HG03521 (cell line): Measurements from ENCODE around the gene CDH11.

Source experiments
- ATAC-seq: cut with Tn5 transposase; IDR thresholded peaks from one replicate; pipeline ENCODE4 v1.9.1; 2021; ENCODE audit warnings: mild to moderate bottlenecking, moderate library complexity; ENCODE audit not compliant: unreplicated experiment

The CDH11 gene, protein sequence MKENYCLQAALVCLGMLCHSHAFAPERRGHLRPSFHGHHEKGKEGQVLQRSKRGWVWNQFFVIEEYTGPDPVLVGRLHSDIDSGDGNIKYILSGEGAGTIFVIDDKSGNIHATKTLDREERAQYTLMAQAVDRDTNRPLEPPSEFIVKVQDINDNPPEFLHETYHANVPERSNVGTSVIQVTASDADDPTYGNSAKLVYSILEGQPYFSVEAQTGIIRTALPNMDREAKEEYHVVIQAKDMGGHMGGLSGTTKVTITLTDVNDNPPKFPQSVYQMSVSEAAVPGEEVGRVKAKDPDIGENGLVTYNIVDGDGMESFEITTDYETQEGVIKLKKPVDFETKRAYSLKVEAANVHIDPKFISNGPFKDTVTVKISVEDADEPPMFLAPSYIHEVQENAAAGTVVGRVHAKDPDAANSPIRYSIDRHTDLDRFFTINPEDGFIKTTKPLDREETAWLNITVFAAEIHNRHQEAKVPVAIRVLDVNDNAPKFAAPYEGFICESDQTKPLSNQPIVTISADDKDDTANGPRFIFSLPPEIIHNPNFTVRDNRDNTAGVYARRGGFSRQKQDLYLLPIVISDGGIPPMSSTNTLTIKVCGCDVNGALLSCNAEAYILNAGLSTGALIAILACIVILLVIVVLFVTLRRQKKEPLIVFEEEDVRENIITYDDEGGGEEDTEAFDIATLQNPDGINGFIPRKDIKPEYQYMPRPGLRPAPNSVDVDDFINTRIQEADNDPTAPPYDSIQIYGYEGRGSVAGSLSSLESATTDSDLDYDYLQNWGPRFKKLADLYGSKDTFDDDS

DNA sequence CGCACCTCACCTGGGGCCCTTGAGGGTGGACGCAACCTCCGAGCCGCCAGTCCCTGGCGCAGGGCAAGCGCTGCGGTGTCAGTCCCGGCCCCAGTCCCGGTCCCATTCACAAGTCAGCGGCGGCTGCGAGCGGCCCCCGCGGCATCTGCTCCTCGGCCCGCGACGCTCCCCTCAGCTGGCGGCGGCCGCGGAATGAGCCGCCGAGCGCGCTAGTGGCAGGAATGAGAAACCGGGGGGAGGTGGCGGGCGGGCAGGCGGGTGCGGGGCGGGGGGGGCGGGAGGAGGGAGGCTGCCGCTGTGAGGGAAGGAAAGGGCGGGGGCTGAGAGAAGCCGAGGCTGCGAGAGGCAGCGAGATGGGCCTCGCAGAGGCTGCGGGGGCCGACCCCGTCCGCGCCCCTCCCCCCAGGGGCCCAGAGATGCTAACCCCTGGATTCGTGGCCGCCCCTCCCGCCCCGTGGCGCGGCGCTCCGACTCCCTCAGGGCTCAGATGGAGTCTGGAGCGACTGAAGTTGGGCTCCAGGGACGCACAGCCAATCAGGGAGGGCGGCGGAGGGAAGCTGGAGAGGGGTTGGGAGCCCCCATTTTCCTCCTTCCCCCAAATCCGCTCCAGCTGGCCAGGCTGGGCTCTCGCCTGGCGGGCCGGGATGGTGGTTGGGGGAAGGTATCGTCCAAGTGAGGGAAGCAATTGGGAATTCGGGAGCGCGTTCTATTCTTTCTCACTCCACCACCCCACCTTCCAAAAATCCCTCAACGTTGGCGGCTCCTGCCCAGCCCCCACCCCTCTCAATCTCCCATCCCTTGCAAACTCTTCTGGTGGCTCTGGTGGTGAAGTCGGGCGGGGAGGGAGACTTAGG, at the start of gene CDH11:
TSS of gene CDH11 (minus strand) at position 194 of the 854 bp plus-strand sequence. CDS start 117,194 bp downstream, outside the sequence.
- ATAC-seq = no peak

DNA sequence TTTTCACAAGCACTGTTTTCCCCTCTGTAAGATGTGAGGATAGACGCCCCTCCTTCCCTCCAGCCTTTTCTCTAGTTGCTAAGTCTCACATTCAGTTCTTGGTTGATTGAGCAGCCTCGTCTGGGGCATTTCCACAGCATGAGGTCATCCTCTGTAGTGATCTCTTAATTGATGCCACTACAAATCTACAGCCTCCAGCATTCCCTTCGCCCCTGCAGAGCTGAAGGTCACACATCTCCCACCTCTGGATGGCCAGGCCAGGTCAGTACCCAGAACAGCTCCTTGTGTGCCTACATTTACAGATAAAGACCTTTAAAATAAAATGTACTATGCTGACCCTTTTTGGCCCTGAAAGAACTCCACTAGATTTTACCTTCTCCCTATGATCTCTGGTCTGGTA, 32.5 kb upstream of the CDH11 start:
- no peak for ATAC-seq

DNA sequence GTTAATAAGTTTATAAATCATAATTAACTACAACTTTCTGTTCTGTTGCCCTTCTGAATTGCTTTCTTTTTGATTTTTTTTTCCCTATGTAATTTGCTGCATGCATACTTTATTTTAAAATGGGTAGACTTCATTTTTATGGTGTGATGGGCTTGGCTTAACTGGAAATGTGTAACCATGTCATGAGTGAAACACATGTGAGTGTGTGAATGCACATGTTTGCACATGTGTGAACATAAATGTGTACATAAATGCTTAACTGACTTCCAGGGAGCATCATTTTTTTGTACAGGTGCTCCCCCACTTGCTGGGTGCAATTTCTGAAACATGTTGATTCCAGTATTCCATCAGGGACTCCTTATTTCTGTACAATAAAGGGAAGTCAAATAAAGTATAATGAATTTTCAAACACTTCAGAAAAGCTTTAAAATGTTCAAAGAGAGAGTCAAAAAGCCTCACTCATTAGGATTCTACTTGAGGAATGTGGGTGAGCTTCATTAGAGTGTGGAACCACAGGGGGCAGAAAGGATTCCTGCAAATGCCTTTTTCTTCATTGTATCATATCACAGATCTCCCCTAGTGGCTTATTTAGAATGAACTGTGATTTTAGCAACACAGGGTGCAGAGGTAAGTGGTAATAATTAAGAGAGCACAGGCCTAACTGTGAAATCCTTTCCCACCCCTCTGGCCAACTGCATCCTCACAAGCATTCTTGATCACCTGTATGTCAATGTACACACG, 31.7 kb upstream of the CDH11 start:
- no peak for ATAC-seq

DNA sequence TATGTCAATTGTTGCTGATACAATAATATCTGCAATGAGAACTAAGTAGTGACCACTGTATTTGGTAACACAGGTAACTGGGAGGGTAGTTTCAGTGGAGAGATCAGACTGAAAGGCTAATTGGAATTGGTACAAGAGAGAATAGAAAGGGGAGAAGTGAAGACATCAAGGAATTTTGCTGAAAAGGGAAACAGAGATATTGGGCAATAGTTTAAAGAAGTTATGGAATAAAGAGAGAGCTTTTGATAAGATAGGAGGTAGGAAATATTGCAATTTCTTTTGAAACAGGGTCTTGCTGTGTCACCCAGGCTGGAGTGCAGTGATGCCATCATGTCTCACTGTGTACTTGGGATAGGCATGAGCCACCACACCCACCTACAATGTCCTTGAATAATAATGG, 26.9 kb upstream of the CDH11 start:
- ATAC-seq = no peak

DNA sequence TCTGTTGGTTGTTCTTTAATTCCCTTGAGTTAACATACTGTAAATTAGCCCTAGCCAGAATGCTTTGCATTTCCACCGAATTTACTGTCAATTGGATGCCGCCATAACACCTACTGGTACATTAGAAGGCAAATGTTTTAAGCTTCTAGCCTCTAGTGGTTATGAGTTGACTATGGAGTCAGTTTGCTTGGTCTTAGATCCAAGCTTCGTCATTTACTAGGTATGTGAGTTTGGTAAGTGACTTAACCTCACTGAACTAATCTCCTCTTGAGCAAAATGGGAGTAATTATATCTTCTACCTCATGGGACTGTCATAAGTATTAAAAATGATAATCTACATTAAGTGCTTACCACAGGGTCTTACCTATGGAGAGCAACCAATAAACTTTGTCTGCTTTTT, 20.4 kb upstream of the CDH11 start:
- ATAC-seq = no peak

DNA sequence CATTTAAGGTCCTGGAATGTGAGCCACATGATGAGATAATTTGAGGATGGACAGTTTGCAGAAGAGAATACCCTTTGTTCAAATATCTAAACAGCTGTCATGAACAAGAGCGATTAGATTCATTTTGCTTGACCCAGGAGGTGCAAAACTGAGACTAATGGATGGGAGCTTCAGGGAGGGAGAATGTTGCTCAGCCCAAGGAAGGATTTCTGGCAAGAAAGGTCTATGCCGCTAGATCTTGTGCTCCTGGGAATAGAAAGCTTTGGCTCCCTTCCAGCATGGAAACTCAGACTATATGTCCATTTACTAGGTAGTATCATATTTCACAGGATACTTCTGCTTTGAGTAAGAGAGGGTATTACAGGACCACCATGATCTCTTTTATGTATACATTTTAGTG, 14.8 kb upstream of the CDH11 start:
- ATAC-seq = no peak

DNA sequence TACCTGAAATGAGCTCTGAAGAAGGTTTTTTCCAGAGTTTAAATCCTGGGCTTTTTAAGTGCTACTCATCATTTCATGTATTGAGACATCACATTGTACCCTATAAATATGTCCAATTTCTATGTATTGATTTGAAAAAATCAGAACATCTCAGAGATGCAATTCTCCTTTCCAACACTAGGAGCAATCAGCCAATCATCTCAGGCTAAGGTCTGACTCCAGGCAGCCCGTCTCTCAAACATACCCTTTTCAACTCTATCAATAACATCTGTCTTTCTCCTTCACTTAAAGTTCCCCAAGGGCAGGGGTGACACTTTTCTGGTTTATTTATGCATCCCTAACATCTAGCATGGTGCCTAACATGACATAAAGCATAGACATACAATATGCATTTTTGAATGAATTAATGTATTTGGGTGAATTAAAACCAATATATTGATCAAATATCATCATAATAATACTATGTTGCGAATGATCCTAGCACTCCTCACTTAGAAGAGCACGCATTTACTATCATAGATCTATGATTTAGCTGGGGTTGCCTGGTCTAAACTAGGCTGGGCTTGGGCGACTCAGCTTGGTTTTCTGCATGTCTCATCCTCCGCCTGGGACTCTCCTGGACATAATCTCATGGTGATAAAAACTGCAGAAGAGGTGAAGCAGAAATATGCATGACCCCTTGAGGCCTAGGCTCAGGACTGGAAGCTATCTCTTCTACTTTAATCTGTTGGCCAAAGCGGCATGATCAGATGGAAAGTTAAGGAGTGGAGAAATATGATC, 5.2 kb upstream of the CDH11 start:
- ATAC-seq = no peak

DNA sequence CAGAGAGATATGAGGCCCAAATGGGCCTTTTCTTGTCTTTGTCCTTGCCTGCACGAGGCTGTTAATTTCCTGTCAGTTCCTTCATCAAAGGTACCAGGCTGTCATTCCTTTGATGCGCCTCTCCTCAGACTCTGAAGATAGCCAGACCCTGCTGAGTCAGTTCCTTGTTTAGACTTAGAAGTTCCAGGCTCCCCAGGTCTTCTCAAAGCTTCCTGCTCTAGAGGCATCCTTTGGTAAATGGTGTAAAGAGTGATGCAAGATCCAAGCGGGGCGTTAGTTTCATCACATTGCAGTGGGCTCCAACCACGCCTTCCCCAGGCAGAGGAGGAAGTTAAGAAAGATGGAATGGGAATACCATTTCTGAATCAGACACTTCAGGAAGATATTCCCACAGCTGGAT, 4.0 kb upstream of the CDH11 start:
- ATAC-seq = no peak

DNA sequence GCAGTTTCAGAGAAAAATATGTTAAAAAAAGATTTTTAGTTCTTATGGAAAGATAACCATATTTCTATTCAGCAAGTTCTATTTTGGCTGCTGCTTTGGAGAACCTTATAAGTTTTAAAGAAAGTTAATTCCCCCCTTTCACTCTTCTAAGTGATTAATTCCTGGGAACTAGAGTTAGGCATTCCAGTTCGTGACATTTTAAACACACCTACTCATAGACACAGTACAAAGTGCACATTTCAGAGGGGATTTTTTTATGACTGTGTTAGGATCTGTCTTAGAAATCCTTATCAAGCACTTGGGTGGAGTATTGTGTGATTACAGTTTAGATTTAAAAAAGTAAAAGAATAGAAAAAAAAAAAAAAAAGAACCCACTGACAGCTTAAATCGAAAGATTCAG, 3.5 kb upstream of the CDH11 start:
- no peak for ATAC-seq

DNA sequence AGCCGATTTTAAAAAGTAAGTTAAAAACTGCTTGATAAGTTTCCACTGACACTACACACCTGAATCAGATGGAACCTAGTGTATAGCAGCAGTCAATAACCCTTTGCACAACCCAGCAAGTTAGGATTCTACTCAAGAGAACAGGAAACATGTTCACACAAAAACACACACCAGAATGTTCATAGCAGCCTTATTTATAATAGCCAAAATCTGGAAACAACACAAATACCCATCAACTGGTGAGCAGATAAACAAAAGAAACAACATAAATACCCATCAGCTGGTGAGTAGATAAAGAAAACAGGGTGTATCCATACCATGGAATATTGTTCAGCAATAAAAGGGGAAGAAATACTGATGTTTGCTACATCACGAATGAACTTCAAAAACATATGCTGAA, 2.7 kb upstream of the CDH11 start:
- no peak for ATAC-seq

DNA sequence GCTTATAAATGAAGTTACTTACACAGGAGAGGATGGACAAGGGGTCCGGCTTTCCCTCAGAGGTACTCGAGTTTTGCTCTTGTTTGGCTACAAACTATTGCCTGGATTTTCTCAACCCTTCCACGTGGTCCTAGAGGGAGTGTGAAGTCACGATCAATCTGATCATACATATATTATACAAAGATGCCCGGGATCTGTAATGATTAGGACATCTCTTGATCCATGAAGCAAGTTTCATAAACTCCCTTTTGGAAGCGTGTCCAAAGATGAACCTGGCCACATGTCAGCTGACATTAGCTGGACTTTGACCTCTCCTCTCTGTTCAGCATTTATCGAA, 2.3 kb upstream of the CDH11 start:
- no peak for ATAC-seq

DNA sequence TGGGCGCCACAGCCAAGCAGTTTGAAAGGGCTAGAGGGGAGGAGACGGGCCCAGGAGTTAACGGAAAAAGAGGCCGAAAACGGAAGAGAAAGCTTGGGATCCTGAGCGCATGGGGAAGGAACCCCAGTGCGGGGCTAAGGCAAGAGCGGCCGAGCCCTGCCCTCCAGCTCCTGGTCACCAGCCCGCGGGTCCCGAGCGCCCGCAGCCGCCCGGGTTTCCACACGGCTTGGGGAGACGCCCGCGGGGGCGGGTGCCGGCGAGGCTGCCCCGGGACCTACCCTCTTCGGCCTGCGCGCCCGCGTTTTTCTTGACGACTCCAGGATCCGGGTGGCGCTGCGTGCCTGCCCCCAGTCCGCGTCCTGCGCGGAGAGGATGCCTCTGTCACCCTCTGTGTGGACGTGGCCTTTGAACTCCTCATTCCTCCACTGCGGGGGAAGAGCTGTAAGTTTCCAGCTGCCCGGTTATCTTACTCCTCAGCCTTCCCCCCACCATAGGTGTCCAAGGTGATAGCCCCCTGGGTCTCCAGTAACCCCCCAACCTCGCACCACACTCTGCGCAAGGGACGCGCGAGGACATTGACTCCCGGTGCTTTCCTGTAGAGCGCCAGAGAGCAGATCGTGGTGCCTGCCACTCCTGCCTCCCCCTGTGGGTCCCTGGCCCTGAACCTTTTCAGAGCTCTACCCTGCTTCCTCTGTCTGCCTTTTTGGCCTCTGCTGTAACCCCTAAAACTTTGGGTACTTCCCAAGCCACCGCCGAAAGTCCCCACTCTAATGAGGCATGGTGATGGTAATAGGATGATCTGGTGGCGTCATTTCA, 1.7 kb upstream of the CDH11 start:
- ATAC-seq = no peak

DNA sequence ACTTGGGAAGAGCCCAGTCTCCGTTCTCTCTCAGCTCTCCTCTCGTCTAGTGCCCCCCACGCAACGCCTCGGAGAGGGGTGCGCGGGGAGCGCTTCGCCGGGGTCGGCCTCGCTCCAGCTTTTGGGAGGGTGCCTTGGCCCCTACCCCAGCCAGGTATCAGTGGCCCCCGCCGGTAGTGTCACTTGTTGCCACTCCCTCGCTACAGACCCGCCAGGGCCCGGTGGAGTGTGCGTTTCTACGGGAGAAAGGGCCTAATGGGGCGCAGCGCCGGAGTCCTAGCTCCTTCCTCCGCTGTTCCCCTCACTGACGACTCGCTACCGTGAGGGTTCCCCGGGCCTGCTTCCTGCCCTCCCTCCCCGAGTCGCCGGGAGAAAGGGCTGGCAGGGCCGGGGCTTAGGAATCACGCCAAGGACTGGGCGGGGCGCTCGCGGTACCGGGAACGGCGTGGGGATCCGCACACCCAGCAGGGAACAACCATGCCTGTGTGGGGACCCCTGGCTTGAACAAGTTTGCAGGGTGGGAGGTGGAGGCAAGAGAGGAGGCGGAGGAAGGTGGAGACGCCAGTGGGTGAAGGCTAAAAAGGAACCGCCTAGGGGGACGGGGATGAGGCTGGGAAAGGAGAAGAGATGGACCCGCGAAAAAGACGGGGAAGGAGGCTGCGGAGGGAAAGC, 997 bp upstream of the CDH11 start:
- no peak for ATAC-seq

DNA sequence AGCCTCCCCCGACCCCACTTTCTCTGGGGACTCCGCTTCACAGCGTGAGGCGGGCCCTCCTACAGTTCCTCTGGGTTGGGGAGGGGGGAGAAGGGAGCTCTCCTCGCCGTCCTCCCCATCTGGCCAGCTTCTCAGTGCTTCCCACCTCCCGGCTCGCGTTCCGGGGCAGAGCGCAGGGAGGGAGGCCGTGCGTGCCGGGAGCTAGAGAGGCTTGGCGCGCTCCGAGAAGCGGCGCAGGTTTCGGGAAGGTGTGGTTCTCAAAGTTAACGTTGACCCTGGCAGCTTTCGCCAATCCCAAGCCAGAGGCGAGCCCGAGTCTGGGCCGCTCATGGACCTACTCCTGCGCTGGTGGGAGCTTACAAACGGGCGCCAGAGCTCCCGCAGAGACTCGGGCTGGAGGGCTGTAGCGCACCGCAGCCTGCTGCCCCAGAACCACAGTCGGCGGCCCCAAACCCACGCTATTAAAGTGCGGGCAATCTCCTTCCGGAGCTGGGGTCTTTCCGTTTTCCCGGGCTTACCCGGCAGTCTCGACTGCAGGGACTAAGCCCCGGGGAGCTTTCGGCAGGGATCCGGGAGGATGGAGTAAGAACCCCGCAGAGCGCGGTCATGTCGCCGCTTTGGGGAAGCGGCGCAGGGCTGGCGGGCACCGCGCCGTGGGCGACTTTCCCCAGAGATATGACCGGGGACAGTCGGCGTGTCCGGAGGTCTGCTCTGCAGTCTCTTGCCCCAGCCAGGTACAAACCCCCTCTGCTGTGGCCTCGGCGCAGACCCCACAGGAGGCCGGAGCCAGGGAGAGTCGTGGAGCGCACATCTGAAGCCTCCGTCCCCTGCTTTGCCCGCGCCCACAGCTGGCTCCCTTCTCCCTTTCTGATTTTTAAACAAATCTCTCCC, 787 bp downstream of the CDH11 start:
- ATAC-seq = no peak

DNA sequence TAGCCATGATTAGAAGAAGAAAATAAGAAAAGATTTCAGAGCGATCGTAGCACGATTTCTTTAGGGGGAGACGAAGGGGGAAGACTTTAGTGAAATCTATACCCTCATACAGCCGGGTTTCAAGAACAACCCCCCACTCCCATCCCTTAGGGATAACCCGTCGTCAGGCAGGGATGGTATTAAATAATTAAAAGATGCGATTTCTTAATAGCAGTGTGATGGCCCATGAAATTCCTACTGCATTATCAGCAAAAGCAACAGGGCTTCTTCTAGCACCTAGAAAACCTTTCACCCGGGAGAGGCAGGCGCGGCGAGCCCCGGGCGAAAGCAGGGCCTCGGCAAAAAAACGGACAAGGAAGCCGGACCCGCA, 1.4 kb downstream of the CDH11 start:
- ATAC-seq = no peak

DNA sequence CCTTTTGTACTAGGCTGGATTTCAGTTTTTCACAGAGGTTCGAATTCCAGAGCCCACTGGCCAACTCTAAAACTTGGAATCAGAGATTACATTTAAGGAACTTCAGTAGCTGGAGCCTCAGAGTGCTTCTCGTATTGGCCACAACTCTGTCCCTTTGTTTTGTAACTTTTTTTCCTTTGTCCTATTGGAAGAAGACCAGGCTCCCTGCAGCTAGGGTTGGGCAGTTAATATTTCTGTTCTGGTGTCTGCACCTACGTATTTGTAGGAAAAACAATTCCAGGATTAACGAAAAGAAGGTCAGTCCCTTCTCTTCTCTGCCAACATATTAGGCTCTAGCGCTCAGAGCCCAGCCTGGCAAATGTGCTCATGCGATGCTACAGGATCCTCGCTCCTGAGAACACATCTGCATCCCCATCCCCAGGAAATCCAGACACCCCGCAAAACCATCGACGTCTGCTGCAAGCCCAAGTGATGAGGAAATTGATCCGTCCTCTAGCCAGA, 1.9 kb downstream of the CDH11 start:
- no peak for ATAC-seq

DNA sequence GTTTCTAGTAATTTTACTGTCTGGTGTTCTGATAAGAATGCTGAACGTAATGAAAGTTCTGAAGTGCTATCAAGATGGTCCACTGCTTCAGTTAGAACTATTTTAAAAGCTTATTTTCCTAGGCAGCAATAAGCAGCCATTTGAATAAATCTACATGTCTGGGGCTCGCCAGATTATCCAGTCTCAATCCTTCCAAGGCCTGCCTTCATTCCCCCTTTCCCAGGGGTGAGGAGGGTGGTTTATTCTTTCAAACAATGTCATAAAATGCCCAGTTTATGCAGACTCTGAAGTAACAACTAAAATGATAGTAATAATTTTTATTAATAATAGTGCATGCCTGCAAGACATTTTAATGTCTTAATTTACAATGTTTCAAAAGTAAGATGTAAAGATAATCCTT, 2.4 kb downstream of the CDH11 start:
- ATAC-seq = no peak

DNA sequence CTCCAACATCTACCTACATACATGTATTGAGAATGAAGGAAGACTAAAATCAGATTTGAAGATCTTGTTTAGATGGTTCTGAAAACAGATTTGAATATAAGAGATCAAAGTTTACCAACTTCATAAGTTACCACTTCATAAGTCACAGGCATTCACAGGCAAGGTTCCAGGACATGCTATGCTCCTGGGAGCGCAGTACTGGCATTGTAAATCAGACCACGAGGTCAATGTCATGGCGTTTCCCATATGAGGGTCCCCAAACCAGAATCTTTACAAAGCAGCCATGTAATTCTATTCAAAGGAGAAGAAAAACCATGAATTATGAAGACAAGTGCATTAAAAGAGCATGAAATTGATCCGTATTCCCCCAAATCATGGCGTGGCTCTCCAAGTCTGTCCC, 3.0 kb downstream of the CDH11 start:
- no peak for ATAC-seq
